Activated T-helper 1 cell treated with anti-CD3 and anti-CD28 coated beads, Interleukin-2, amount 50 U/mL, for 16 hours (primary cell): ENCODE data around the gene MXRA7.
A peak's percentile ranks its signal among the peaks of the same experiment; 100 is the strongest.

ENCODE experiments used
- DNase-seq, 2 donors: peaks; one replicate each; pipeline ENCODE4 v3.0.0-alpha.2; 2020; ENCODE audit warnings: low read depth in 1 of 2, low spot score in 1 of 2

The MXRA7 gene

DNA sequence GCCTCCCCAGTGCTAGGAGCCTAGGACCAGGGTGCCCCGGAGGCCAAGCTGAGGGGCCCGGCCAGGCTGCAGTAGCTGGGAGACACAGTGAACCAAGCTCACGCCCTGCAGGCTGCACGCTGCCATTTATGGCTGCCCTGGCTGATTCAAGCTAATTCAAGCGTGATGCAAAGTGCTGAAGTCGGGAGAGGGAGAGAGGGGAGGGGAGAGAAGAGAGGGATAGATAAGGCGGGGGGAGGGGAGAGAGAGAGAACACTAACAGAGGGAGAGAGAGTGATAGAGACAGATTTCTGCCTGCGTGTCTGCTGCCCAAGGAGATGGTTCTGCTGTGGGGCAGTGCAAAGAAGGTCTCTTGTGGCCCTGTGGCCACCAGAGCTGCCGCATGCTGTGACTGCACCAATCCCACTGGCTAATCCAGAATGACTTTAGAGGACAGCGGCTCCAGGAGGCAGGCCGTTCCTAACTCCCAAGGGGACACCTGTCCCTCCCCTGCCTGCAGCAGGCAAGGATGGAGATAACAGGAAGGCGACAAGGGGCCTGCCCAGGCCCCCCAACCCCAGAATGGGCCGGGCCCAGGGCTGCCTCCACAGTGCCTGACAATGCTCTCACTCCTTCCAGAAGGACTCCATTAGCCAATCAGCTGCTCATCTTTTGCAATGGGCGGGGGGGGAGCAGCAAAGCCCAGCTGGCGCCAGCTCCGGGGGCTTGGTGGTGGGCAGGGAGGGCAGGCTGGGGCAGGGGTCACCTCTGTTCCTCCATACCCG lies 12.9 kb downstream of the MXRA7 start:
- DNase-seq: no peak

DNA sequence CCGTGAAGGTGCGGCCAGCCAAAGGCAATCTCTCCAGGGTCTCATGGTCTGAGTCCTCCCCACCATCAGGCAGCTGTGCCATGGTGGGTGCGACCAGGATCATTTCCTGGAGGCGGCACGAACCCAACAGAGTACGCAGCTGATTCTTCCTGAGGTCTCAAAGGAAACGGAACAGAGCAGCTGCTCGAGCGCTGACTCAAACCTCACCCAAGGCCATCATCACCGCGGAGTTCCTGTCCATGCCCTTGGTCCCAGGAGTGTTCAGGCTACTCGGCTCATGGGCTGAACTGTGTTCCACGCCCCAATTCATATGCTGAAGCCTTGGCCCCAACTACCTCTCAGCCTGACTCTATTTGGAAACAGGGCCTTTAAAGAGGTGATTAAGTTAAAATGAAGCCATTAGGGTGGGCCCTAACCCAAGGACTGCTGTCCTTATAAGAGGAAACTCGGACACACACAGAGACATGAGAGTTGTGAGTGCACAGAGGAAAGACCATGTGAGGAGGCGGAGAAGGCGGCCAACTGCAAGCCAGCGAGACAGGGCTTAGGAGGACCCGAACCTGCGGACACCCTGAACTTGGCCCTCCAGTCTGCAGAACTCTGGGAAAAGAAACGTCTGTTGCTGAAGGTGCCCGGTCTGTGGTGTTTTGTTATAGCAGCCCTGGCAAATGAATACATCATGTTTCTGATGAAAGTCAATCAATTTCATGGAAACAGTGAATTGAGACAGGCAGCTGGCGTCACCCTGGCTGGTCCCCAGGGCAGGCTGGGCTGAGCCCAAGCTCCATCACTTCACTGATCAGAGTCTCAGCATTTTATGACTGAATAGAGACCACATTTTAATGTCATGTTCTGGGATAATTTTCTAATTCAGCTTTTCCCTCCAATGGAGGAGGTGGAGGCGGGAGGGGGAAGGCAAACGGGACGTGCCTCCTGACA lies 13.7 kb downstream of the MXRA7 start:
- no peak for DNase-seq

GRCh38 chr17:76695059-76695831 lies 15.5 kb downstream of the MXRA7 start:
- no peak for DNase-seq

- DNase-seq: no peak
Observed at GRCh38 chr17:76691379-76692191, 19.2 kb downstream of the MXRA7 start.

- no peak for DNase-seq
Observed at GRCh38 chr17:76690596-76691280, 20.0 kb downstream of the MXRA7 start.

GRCh38 chr17:76689859-76690258 lies 20.9 kb downstream of the MXRA7 start:
- no peak for DNase-seq

GRCh38 chr17:76688165-76688622 lies 22.6 kb downstream of the MXRA7 start:
- DNase-seq: no peak

- DNase-seq: no peak
Observed at GRCh38 chr17:76687298-76688164, 23.2 kb downstream of the MXRA7 start.

DNA sequence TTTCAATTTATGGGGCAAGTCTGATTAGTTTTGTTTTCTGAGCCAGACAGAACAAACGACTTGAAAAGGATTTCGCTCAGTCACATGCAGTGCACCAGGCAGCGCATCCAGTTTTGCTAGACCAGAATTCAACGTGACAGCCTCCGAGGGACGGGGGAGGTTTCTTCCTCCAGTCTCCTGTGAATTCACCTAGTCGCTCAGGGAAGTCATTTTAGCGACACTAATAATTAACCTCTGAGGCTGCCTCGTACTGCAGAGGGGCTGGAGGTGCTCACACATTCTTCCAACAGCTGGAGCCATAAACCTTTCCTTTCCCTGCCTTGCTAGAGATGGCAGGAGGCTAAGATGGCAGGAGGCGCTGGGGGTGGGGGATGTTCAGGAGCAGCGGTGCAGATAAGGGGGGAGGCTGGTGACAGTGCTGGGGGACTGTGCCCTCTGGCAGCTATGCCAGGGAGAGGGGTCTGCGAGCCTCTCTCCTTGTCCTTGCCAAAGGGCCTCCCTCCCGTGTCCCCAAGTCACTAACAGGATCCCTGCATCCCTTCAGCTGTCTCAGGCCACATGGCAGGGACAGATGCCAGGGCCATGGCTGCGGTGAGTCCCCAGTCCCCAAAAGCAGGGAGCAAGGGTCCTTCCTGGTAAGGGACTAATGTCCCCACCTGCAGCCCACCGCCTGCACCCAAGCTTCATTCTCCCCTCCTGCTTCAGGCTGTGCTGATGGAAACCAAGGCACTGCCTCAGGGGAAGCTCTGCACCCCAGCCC lies 24.0 kb downstream of the MXRA7 start:
- DNase-seq: no peak

GRCh38 chr17:76685846-76686245 lies 24.9 kb downstream of the MXRA7 start:
- no peak for DNase-seq

DNA sequence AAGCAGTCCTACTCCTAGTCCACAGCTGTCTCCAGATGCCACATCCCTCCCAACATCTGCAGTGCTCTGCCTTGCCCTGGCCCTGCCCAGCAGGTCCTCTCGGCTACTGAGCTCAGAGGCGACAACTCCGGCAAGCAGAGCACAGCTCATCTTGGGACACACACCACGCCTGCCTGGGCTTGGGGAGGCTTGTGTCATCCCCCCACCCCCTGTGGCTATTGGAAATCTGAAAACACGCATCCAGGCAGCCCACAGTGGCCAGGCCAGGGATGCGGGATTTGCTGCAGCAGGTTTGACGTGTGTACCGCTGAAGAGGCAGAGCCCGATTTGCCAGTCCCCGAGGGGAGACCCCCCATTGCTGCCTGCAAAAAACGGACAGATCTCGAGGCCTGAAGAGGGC lies 25.4 kb downstream of the MXRA7 start:
- DNase-seq: no peak

- DNase-seq: no peak
Observed at GRCh38 chr17:76684756-76685155, 26.0 kb downstream of the MXRA7 start.

DNA sequence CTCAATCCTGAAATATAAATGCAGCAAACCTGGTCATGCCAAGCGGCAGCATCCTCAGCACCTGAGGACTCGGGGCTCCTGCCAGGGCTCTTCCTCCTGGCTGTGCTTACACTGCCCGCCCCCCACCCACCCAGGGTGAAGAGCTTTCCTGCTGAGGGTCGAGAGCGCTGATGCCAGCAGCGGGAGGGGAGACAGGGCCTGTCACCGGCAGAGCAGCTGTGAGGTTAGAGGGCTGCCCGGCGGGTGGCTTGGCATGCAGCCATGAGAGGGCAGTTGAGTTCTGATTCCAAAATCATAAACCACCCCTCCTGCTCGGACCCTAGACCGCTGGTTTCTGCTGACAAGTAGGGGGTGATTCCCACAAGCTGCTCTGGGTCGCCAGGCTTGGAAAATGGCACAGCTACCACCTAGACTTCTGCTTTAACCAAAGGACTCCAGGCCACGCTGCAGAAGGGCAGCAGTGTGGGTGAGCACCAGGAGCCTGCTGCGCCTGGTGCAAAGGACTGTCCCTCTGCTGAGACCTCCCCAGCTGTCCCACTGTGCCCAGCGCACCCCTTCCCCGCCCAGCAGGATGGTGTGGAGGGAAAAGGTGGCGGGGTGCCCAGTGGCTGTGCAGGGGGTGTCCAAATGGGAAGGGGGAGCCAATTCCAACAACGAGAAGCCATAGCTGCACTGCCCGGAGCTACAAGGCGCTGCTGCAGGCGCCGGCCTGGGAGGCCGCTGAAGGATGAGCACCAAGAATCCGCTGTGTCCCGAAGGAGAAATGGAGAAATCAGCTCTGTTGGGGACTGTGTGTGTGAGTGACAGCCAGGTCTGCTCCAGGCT lies 26.6 kb downstream of the MXRA7 start:
- no peak for DNase-seq

DNA sequence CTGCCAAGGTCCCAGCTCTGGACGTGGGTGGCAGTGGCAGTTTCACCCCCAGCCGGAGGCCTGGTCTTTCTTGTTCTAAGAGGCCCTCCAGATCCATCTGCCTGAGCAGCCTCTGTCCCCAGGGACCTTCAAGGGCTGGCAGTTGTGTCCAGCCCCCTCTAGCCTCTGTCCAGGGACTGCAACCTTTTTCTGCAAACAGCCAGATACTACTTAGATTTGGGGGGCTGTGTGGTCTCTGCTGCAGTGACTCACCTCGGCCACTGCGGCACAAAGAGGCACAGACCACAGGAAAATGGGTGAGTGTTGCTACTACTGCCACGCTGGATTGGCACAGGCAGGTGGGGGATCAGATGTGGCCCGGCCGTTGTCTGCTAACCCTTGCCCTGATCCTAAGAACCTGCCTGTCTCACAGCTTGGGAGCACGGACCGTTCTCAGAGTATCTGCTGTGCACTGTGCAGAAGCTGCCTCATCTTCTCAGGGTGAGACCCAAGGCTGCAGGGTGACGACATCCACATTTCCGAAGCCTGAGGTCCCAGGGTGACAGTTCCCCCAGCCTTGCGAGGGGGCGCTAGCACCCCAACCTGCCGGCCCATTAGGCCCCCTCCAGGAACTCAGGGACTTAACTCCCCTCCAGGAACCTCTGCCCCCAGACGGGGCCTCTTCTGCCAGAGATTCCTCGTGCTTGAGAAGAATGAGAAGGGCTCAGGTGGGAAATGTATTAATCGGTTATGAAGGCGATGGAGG lies 27.6 kb downstream of the MXRA7 start:
- no peak for DNase-seq

GRCh38 chr17:76682296-76682695 lies 28.5 kb downstream of the MXRA7 start:
- no peak for DNase-seq

DNA sequence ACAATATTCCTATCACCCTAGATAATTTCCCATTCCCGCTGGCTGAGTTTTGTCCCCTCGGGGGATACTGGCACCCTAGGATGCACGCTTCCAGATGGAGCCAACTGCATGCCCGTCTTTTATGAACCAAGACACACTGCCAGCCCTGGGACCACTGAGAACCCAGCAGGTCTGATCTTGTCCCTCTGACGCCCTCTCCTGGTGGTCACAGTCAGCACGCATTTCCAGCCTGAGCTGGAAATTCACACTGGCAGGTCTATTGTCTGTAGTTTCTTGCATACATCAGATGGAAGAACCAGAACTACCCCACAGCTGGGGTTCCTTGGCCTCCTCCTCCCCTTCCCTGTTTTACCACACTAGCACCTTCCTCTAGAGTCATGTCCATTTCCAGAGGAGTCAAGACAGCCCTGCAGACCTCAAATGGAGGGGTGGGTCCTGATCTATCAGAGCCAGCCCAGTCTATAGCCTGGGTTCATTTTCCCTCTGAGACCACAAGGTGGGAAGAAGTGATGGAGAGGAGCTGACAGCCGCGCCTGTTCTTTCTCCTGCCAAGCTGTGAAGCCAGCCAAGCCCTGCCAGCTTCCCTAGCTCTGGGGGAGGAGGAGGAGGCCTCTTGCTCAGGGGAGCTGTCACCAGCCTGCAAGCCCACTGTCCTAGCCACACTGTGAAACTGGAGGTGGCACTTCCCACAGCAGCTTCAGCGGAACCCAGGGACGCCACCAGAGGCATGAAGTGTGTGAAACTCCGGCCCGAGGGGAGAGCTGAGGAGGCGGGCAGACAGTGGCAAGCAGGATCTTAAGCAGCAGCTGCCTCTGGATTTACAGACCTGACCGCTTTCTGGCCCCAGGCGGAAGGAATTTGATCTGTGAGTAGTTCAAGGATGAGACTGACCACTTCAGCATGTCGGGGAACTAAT lies 29.3 kb downstream of the MXRA7 start:
- peak; percentile 21 to 45 for DNase-seq
